ENCODE measurements around the gene PRDX2.

The PRDX2 gene

GRCh38 chr19:12766051-12766521 lies 35.5 kb downstream of the PRDX2 start:
- peak overlapping the region; percentile 42 to 51 for H3K27ac ChIP-seq
- peak; percentile 87 for DNase-seq (ENCODE audit: low spot score)
- peak; percentile 93 for TF ChIP-seq CTCF (IDR thresholded peaks at IDR 0.05)
- peak overlapping the region; percentile 64 for H3K4me3 ChIP-seq

GRCh38 chr19:12764698-12765097 lies 36.9 kb downstream of the PRDX2 start:
- Histone ChIP-seq H3K27ac (no peak overlapping the region), H3K4me3 (no peak overlapping the region)
- no peak for TF ChIP-seq CTCF (IDR thresholded peaks at IDR 0.05)
- no peak for DNase-seq (ENCODE audit: low spot score)

- no peak for DNase-seq (ENCODE audit: low spot score)
- H3K4me3 ChIP-seq = no peak overlapping the region
- no peak for TF ChIP-seq CTCF (IDR thresholded peaks at IDR 0.05)
- H3K27ac ChIP-seq = no peak overlapping the region
Measured at GRCh38 chr19:12763100-12763499, 38.5 kb downstream of the PRDX2 start.

- H3K4me3 ChIP-seq = no peak overlapping the region
- H3K27ac ChIP-seq = no peak overlapping the region
- DNase-seq (ENCODE audit: low spot score) = no peak
- TF ChIP-seq CTCF (IDR thresholded peaks at IDR 0.05) = no peak
Measured at GRCh38 chr19:12759686-12760085, 41.9 kb downstream of the PRDX2 start.

GRCh38 chr19:12757544-12758274 lies 43.9 kb downstream of the PRDX2 start:
- no peak for DNase-seq (ENCODE audit: low spot score)
- H3K4me3 ChIP-seq = peak overlapping the region; percentile 62
- peak; percentile 81 for TF ChIP-seq CTCF (IDR thresholded peaks at IDR 0.05)
- peak overlapping the region in 1 of 2 donors; percentile 27 for H3K27ac ChIP-seq

- no peak for DNase-seq (ENCODE audit: low spot score)
- TF ChIP-seq CTCF (IDR thresholded peaks at IDR 0.05) = no peak
- Histone ChIP-seq H3K4me3 (no peak overlapping the region), H3K27ac (no peak overlapping the region)
Measured at GRCh38 chr19:12756150-12756883, 45.3 kb downstream of the PRDX2 start.
